GM20431 (cell line): ENCODE results near the gene CD101.

Experiments
- in situ Hi-C: fragments of 300-500 bp; cut with MseI, MboI; formaldehyde crosslinking; loops from one replicate; pipeline ENCODE4 v1.15.0; 2020; ENCODE audit warnings: low sequenced_read_pairs; ENCODE audit not compliant: unreplicated experiment

The CD101 gene

GRCh38 chr1:117010310-117010969 lies 8.9 kb downstream of the CD101 start:
- in situ Hi-C loops, result no loop called here

- in situ Hi-C loops, result no loop called here
Measured at GRCh38 chr1:117011334-117011733, 9.8 kb downstream of the CD101 start.

- in situ Hi-C loops, result no loop called here
Measured at GRCh38 chr1:117013309-117013858, 11.8 kb downstream of the CD101 start.

DNA sequence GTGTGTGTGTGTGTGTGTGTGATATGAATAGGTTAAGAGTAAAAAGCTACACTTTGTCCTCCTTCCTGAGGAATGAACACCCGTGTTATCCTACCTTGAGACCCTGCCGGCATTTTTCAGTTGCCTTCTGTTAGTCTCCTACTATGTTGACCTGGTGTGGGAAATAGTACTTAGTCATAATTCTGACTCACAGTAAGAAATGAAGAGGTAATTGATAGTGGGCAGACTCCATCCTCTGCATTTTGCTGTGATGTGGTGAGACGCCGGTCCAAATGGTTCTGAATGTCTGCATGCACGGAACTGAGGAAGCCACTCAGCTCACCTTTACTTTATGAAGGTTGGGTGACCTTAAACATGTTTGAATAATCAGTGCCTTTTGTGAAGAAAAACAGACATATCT lies 12.6 kb downstream of the CD101 start:
- in situ Hi-C loops, result no loop called here

GRCh38 chr1:117015724-117016123 lies 14.2 kb downstream of the CD101 start:
- in situ Hi-C loops, result no loop called here

GRCh38 chr1:117017062-117017461 lies 15.5 kb downstream of the CD101 start:
- in situ Hi-C loops, result no loop called here

- in situ Hi-C loops, result no loop called here
Measured at GRCh38 chr1:117017648-117018047, 16.1 kb downstream of the CD101 start.

DNA sequence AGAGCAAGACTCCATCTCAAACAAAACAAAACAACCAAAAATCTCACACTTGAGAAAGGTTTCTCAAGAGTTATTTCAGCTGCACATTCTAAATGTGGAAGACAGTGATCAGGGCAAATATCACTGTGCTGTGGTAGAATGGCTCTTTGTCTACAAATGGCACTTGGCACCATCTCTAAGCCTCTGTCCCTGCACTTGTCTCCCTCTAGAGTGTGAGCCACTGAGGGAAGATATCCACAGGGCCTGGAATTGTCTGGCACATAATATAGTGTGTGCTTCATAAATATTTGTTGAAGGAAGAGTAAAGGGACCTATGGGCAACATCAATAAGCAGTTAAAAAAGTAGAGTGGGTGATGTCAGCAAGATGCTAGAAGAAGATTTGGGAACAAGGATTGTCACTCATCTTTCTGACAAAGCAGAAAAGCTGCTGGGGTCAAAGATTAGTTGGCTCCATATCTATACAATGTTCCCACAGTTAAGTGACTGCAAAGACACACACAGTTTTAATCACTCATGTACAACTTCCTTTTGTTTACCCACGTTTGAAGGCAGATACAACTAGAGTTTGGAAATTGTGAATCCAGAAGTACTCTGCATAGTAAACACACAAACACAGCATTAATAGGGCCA lies 19.1 kb downstream of the CD101 start:
- in situ Hi-C loops, result no loop called here

- in situ Hi-C loops, result no loop called here
Measured at GRCh38 chr1:117022114-117022513, 20.6 kb downstream of the CD101 start.

DNA sequence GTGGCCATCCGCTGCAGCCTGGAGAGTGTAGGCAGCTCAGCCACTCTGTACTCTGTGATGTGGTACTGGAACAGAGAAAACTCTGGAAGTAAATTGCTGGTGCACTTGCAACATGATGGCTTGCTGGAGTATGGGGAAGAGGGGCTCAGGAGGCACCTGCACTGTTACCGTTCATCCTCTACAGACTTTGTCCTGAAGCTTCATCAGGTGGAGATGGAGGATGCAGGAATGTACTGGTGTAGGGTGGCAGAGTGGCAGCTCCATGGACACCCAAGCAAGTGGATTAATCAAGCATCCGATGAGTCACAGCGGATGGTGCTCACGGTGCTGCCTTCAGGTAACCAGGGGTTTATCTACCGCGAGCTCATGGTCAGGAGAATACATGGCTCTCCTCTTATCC lies 24.0 kb downstream of the CD101 start:
- in situ Hi-C loops, result no loop called here

GRCh38 chr1:117026361-117026760 lies 24.8 kb downstream of the CD101 start:
- in situ Hi-C loops, result no loop called here

DNA sequence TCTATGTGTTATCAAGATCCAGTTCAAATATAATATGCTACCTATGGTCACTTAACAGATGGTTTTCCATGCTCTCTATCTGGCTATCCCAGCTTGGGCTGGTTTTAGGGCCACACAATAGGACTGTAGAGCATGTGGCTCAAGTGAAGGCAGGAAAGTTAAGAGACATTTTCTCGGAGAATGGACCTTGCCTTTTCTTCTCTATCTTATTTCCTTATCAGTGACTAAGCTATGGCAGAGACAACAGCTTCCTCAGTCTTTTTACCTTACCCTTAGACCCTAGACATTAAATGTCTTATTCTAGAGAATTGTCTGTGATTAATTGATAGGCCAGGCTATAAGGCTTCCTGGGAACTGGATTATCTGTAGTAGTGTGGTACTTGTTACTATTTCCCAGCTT lies 28.1 kb downstream of the CD101 start:
- in situ Hi-C loops, result no loop called here

- in situ Hi-C loops, result no loop called here
Measured at GRCh38 chr1:117030271-117030877, 28.8 kb downstream of the CD101 start.

DNA sequence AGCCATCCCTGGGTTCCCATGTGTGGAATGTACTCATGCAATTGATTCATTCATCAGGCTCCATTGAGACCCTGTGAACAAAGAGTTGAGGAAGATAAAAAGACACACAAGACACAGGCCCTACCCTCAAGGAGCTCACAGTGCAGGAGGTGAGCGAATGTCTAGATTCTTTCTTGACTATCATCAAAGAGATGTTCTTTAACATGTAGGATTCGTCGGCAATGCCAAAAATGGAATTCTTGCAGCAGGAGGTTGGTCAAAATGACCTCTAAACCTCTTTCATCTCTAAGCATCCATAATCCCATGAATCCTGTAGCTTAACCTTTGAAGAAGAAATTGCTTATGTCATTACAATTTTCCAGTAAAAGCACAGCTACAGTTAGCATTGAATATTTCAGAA lies 30.7 kb downstream of the CD101 start:
- in situ Hi-C loops, result no loop called here

GRCh38 chr1:117032681-117033539 lies 31.4 kb downstream of the CD101 start:
- in situ Hi-C loops, result no loop called here

GRCh38 chr1:117033772-117034171 lies 32.2 kb downstream of the CD101 start:
- in situ Hi-C loops, result no loop called here

DNA sequence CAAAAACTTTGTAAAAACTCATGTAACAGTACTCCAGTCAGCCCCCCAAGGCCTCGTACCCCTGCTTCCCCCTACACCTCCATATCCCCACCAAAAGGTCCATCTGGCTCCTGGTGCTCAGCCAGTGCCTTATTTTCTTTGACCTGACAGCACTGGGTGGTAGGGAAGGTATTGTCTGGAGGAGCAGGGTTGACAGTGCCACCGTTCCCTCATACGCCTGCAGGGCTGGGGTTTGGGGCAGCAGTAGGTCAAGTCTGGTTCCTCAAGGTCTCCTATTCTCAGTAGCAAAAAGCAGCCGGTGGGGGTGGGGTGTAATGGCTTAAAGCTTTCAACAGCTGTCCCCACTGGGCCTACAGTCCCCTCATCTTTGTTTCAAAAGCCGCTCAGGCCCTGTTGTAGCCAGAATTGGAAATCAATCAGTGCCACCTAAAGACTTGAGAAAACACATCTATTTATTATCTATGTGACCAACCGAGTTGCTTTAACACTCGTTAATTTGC lies 33.3 kb downstream of the CD101 start:
- in situ Hi-C loops, result no loop called here

DNA sequence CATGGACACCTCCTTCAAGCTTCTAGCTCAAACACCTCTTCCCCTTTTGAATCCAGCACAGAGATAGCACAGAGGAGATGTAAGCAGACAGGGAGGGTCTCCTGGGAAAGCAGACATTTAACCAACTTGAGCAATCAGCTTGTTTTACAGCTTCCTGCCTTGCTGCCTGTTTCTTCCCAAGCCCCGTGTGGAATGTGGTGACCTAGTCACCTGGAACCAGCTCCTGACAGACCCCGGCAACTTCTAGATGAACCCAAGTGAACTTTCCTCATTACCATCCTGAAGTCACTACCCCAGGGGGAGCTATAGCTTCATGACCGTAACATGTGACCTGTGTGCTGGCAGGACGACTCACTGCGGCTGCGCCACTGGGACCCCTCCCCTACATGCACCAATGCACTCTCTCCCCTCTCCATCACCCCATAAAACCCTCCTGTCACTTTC lies 34.5 kb downstream of the CD101 start:
- in situ Hi-C loops, result no loop called here

DNA sequence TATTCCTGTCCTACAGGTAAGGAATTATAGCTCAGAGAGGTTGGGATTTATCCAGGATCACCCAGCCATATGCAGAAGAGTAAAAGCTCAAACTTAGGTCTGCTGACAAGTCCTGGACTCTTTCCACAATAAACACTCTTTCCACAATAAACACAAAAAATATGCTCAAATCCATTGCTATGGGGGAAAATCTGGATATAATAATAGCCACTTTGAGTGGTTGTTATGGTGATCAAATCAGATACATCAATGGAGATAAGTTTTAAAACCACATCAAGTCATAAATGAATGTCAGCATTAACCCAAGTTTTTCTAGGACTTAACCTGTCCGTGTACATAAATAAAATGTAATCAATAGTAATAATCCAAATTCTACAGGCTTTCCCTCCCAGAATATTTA lies 36.2 kb downstream of the CD101 start:
- in situ Hi-C loops, result no loop called here

DNA sequence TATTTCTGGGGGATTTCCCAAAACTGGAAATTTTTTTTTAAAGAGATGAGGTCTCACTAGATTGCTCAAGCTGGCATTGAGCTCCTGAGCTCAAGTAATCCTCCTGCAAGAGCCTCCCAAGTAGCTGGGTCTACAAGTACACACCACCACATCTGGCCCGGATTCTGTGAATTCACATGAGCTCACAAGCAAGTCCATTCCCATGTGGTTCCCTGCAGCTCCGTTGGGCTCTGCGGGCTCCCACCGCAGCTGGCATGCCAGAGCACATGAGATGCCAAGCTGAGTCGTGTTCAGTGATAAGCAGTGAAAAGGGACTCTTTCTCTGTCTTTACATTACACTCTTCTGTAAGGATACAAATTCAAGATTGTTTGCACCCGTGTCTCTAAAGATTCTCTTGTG lies 36.7 kb downstream of the CD101 start:
- in situ Hi-C loops, result no loop called here
